OCI-M2 (cell line): ENCODE measurements around the gene CAB39.
"Not testable (repeated sequence)": the region's sequence is repeated elsewhere in the genome, so short reads cannot be mapped to it uniquely, and the experiment has no call there.

Source experiments
- DNase-seq: peaks from one replicate; lab custom pipeline; 2025; ENCODE audit not compliant: unreplicated experiment; lab: John Stamatoyannopoulos, UW

The CAB39 gene

GRCh38 chr2:230713331-230714135 lies 891 bp downstream of the CAB39 start:
- no peak for DNase-seq

GRCh38 chr2:230714136-230714480 lies 1.5 kb downstream of the CAB39 start:
- no peak for DNase-seq

- DNase-seq: no peak
Observed at GRCh38 chr2:230715201-230715600, 2.6 kb downstream of the CAB39 start.

GRCh38 chr2:230716588-230716987 lies 3.9 kb downstream of the CAB39 start:
- DNase-seq: no peak

GRCh38 chr2:230717600-230717999 lies 5.0 kb downstream of the CAB39 start:
- no peak for DNase-seq

- DNase-seq: no peak
Observed at GRCh38 chr2:230719340-230719739, 6.7 kb downstream of the CAB39 start.

GRCh38 chr2:230721712-230722111 lies 9.1 kb downstream of the CAB39 start:
- no peak for DNase-seq

- no peak for DNase-seq
Observed at GRCh38 chr2:230722207-230722885, 9.7 kb downstream of the CAB39 start.

GRCh38 chr2:230723363-230723762 lies 10.7 kb downstream of the CAB39 start:
- no peak for DNase-seq

- DNase-seq: not testable (repeated sequence)
Observed at GRCh38 chr2:230724957-230725356, 12.3 kb downstream of the CAB39 start.

- no peak for DNase-seq
Observed at GRCh38 chr2:230731512-230731911, 18.9 kb downstream of the CAB39 start.

GRCh38 chr2:230732914-230733401 lies 20.3 kb downstream of the CAB39 start:
- no peak for DNase-seq

GRCh38 chr2:230734247-230735175 lies 21.9 kb downstream of the CAB39 start:
- no peak for DNase-seq

- DNase-seq: no peak
Observed at GRCh38 chr2:230735884-230736283, 23.2 kb downstream of the CAB39 start.

GRCh38 chr2:230737300-230737699 lies 24.7 kb downstream of the CAB39 start:
- DNase-seq: no peak

- no peak for DNase-seq
Observed at GRCh38 chr2:230737791-230738226, 25.2 kb downstream of the CAB39 start.

- no peak for DNase-seq
Observed at GRCh38 chr2:230738391-230738811, 25.8 kb downstream of the CAB39 start.

- no peak for DNase-seq
Observed at GRCh38 chr2:230738924-230739323, 26.3 kb downstream of the CAB39 start.

GRCh38 chr2:230739961-230740360 lies 27.3 kb downstream of the CAB39 start:
- DNase-seq: no peak

GRCh38 chr2:230742781-230743180 lies 30.1 kb downstream of the CAB39 start:
- no peak for DNase-seq

GRCh38 chr2:230746213-230746612 lies 33.6 kb downstream of the CAB39 start:
- DNase-seq: no peak
